CD4-positive, alpha-beta T cell treated with Interleukin-2 at 100 ng/mL for 4 hours (primary cell): ENCODE data around the gene CHRNA7.

Source experiments
- DNase-seq: peaks from one replicate; pipeline ENCODE4 v3.0.0-alpha.2; 2020; ENCODE audit warnings: low spot score

Gene CHRNA7

GRCh38 chr15:32029862-32030781 lies at the start of gene CHRNA7:
Gene CHRNA7 (plus strand): TSS chr15:32030515. CDS start chr15:32030595, 80 bp downstream.
- no peak for DNase-seq

GRCh38 chr15:31985607-31986006 lies 44.7 kb upstream of the CHRNA7 start:
- DNase-seq: no peak

- DNase-seq: no peak
These were observed 37.3 kb upstream of the CHRNA7 start for GRCh38 chr15:31993062-31993461.

GRCh38 chr15:31997711-31998110 lies 32.6 kb upstream of the CHRNA7 start:
- DNase-seq: no peak

- no peak for DNase-seq
These were observed 26.8 kb upstream of the CHRNA7 start for GRCh38 chr15:32003558-32003957.

- no peak for DNase-seq
These were observed 26.1 kb upstream of the CHRNA7 start for GRCh38 chr15:32004249-32004648.

- no peak for DNase-seq
These were observed 22.9 kb upstream of the CHRNA7 start for GRCh38 chr15:32007355-32007960.

- no peak for DNase-seq
These were observed 15.4 kb upstream of the CHRNA7 start for GRCh38 chr15:32014953-32015352.

- no peak for DNase-seq
These were observed 10.2 kb upstream of the CHRNA7 start for GRCh38 chr15:32020156-32020555.

- DNase-seq: no peak
These were observed 1.4 kb upstream of the CHRNA7 start for GRCh38 chr15:32028921-32029320.

- no peak for DNase-seq
These were observed 880 bp upstream of the CHRNA7 start for GRCh38 chr15:32029409-32029861.

- no peak for DNase-seq
These were observed 480 bp downstream of the CHRNA7 start for GRCh38 chr15:32030795-32031194.

GRCh38 chr15:32033186-32033890 lies 3.0 kb downstream of the CHRNA7 start:
- DNase-seq: no peak

GRCh38 chr15:32034106-32034505 lies 3.8 kb downstream of the CHRNA7 start:
- DNase-seq: no peak

GRCh38 chr15:32035285-32035684 lies 5.0 kb downstream of the CHRNA7 start:
- DNase-seq: no peak

GRCh38 chr15:32036971-32037370 lies 6.7 kb downstream of the CHRNA7 start:
- no peak for DNase-seq

GRCh38 chr15:32041294-32041693 lies 11.0 kb downstream of the CHRNA7 start:
- DNase-seq: no peak

GRCh38 chr15:32042269-32042972 lies 12.1 kb downstream of the CHRNA7 start:
- DNase-seq: no peak

GRCh38 chr15:32053719-32054118 lies 23.4 kb downstream of the CHRNA7 start:
- no peak for DNase-seq

GRCh38 chr15:32057876-32058425 lies 27.6 kb downstream of the CHRNA7 start:
- no peak for DNase-seq

GRCh38 chr15:32060706-32061105 lies 30.4 kb downstream of the CHRNA7 start:
- no peak for DNase-seq

- no peak for DNase-seq
These were observed 36.8 kb downstream of the CHRNA7 start for GRCh38 chr15:32067115-32067514.
